GM21619 (cell line): ENCODE results near the gene ATP7A.
"Not testable (repeated sequence)": the region's sequence is repeated elsewhere in the genome, so short reads cannot be mapped to it uniquely, and the experiment has no call there.

ENCODE experiments used
- ATAC-seq: cut with Tn5 transposase; IDR thresholded peaks from one replicate; pipeline ENCODE4 v1.9.1; 2021; ENCODE audit not compliant: unreplicated experiment

The ATP7A gene

DNA sequence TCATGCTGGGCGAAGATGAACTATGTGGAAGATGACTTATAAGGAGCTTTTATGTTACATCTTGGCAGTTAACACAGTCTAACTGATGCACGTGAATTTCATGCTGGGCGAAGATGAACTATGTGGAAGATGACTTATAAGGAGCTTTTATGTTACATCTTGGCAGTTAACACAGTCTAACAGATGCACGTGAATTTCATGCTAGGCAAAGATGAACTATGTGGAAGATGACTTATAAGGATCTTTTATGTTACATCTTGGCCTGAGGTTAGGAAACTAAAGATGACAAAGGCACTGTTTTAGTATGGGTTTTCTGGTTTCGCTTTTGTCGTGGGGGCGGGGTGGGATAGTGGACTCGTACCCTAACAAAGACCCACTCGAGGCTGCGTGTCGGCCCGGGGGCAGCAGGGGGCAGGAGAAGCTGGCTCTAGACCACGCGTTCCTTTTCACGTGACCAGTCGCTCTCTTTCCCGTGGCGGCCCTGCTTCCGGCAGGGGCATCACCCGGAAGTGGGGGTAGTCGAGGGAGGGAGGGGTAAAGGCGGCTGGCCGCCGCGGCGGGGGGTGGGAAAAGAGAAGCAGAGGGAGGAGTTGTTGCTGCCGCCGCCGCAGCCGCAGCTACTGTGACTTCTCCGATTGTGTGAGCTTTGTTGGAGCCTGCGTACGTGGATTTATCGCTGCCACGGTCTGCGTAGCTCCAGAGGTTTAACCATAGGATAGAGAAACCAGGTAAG is at the start of gene ATP7A:
TSS of gene ATP7A (plus strand) at position 586 of the 733 bp plus-strand sequence. CDS start 60,949 bp downstream, outside the sequence.
- peak; percentile 91 for ATAC-seq

DNA sequence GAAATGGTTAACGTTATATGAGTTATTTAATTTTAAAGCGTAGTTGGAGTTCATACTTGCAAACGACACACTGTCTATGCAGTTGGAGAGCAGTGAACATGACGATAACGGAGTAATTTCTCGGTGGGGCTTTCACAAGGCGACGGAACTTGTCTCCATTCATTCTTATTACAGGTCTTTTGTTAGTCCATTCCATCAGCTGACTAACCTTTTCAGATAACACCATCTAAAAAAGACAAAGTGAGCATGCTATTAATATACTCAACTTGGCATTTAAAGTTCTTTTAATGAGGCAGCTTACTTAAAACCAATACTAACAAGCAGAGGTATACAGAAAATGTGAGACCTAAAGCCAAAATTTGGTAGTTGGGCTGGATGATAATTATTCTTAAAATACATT is 35.1 kb upstream of the ATP7A start:
- ATAC-seq: no peak

DNA sequence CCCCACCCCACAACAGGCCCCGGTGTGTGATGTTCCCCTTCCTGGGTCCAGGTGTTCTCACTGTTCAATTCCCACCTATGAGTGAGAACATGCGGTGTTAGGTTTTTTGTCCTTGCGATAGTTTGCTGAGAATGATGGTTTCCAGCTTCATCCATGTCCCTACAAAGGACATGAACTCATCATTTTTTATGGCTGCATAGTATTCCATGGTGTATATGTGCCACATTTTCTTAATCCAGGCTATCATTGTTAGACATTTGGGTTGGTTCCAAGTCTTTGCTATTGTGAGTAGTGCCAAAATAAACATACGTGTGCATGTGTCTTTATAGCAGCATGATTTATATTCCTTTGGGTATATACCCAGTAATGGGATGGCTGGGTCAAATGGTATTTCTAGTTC is 29.1 kb upstream of the ATP7A start:
- not testable (repeated sequence) for ATAC-seq

DNA sequence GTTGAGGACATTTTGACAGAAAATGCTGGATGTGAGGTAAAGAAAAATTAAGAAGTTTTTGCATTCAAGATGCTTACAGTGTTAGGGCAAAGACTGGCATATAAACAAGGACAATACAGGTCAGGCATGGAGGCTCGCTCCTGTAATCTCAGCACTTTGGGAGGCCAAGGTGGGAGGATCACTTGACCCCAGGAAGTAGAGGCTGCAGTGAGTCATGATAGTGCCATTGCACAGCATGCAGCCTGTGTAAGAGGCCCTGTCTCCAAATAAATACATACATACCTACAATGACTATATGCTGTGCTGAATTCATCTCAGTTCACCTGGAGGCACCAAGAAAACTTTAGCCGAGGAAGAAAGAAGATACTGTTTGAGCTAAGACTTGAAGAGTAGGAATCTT is 17.6 kb upstream of the ATP7A start:
- no peak for ATAC-seq

DNA sequence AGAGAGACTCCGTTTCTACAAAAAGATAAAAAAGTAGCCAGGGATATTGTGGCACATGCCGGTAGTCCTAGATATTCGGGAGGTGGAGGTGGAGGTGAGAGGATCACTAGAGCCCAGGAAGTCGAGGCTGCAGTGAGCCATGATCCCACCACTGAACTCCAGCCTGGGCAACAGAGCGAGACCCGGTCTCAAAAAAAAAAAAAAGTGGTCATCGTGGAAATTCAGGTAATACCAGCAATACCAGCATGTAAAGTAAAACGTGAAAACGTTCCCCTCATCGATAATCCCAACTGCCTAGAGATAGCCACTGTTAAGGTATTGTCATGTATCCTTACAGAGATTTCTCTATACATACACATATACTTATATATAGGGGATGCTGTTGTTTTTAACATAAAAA is 16.8 kb upstream of the ATP7A start:
- no peak for ATAC-seq

DNA sequence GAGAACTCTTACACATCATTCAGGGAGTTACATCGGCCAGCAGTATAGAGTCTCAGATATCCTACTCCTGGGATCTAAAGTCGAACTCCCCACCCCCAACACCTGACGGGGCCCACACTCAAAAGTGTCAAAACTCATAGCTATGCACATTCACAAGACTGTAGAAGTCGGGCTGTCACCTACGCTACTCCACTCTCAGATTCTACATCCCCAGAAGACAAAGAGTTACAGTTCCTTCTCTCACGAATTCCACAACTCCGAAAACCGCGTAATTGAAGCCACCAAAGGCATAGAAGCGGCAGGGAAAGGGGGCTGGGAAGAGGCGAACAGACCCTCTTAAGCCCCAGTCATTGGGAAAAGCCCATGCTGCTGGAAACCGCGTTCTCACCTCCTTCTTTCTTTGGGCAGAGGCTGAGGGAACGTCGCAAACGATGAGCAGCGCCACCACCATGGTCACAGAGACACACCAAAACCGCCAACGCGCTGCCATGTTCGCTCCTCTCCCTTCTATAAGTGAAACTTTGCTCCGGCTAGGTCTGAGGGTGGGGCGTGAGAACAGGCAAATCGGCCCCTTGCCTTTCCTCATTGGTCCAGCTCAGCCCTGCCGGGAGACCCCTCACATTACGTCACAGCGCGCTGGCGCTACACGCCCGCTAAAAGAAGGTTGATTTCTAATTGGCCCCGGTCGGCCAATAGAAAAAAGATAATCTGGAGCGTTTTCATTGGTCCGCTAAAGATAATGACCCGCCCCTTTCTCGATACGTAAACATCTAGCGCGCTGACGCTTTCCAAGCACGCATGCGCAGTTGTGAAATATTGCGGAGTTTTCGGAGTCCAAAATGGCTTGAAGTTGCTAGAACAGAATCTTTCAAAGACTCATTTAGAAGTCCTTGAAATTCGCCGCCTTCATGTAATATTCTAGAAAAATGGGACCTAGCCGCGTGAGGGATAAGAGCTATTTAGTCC is 15.3 kb upstream of the ATP7A start, which contains the start of gene MAGT1:
TSS of gene MAGT1 (minus strand) at position 515 of the 966 bp plus-strand sequence. CDS start at position 490, 25 bp downstream.
- peak; percentile 91 for ATAC-seq

DNA sequence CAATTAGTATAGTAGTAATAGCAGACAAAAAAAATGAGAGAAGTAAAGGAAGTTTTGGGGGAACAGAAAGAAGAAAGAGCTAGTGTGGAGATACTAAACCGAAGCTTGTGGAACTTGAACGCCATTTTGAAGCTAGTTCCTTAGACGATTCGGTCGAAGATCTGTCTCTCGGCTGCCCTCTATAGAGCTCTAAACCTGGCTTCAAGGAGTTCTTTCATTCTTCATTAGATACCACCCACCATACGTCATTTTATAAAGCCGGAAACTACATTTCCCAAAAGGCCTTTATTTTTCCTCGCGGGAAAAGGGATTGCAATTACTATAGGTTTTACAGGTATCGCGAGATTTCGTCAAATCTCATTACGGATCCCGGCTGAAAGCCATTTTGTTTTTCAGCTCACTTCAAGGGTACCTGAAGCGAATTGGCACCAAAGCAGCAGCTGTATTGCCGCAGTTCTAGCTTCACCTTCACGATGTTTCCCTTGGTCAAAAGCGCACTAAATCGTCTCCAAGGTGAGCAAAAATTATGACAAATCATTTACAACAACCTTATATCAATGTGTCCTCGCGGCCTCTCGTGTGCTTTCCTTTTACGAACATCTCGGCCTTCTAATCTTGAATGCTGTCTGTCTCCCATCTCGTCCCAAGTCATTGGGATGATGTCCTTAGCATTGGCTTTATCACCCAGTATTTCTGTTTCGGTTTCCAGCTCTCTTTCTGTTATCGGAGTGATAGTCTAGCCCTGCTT is 11.2 kb upstream of the ATP7A start, which contains the start of gene COX7B:
TSS of gene COX7B (plus strand) at position 388 of the 748 bp plus-strand sequence. CDS start at position 474, 86 bp downstream.
- peak; percentile 54 for ATAC-seq

DNA sequence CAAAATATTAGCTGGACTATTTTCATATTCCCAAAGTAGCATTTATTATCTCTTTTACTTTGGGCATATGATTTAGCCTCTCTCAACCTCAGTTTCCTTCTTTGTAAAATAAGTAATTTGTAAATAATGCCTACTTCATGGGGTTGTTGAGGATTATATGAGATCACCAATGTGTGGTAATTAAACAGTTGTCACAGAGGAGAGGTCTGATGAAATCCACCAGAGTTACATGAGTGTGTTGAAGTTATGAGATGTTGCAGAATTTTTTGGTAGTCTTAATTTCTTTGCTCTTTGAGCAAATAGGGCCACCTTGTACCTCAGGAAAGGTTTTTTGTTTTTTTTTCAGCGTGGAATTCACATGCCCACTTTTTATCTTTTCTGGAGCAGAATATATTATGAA is 9.8 kb upstream of the ATP7A start:
- ATAC-seq: no peak

DNA sequence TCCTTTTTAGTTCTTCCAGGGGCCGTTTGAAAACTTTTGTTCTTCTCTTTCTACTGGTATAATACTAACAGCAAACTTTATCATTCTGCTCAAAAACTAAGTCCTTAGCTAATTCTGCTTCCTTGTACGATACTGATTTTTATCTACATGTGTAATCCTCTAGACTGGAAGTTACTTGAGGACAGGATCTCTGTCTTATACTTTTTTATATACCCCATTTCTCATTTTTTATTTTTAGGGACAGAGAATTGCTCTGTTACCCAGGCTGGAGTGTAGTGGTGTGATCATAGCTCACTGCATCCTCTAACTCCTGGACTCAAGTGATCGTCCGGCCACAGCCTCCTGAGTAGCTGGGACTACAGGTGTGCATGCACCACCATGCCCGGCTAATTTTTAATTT is 9.0 kb upstream of the ATP7A start:
- no peak for ATAC-seq

DNA sequence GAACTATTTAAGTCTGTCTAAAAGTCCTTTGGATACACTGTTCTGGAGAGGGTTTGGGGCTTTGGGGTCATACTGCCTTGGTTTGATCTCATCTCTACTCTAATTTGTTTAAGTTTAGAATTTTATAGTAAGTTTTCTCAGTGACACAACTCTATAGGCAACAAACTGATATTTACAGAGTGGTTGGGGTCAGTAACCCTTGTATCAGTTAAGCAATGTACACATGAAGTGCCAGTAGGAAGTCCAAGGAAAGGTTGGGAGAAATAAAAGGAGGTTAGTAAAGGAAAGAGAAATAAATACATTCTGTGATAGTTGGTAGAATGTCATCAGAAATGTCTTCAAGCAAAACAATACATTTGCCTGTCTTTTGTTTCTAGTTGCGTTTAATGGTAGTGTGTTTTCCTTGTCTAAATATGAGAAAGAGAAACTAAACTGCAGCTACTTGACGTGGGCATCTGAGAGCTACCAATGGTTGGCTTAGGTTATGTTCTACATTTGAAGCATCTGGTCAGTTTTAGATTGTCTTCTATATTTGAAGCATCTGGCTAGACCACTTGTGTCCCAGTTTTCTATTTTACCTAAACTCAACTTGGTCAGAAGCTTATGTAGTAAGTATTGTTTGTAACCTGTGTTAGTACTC is 6.9 kb downstream of the ATP7A start:
- no peak for ATAC-seq

DNA sequence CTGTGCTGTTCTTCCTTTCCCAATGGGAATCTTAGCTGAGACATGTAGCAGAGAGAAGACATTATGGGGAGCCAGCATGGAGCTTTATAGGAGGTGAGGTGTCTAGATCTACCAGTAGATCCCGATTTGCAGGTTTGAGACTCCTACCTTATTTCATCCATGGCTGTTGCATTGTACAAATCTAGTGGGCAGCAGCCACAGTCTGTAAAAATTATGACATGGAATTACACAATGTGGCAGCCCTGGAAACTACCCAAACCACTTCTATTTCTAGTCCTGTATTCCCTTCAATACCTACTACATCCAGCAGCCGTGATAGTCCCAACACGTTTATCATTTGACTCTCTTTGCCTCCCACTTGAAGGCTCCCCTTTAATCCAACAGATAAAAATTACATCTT is 8.1 kb downstream of the ATP7A start:
- no peak for ATAC-seq

DNA sequence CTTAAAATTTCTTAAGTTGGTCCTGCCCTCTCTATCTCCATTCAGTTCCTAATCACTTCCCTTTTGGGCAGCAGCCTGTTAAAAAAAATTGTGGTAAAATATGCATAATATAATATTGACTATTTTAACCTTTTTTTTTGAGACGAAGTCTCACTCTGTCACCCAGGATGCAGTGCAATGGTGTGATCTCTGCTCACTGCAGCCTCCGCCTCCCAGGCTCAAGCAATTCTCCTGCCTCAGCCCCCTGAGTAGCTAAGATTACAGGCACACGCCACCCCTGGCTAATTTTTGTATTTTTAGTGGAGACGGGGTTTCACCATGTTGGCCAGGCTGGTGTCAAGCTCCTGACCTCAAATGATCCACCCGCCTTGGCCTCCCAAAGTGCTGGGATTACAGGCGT is 8.9 kb downstream of the ATP7A start:
- not testable (repeated sequence) for ATAC-seq

DNA sequence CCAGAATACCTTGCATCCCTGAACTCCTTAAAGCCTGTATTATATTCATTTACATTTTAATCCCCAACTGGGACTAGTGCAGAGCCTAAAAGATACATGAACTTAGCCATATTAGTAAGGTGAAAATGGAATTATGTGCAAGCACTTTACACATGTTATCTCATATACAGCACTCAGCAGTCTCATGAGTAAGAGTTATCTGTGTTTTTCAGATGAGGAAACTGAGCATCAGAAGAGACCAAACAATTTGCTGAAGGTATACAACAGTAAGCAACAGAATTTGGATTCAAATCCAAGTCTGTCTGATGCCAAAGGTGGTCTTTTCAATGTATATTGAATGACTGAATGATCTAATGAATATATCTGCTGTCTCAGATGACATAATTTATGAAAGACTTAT is 12.3 kb downstream of the ATP7A start:
- ATAC-seq: no peak

DNA sequence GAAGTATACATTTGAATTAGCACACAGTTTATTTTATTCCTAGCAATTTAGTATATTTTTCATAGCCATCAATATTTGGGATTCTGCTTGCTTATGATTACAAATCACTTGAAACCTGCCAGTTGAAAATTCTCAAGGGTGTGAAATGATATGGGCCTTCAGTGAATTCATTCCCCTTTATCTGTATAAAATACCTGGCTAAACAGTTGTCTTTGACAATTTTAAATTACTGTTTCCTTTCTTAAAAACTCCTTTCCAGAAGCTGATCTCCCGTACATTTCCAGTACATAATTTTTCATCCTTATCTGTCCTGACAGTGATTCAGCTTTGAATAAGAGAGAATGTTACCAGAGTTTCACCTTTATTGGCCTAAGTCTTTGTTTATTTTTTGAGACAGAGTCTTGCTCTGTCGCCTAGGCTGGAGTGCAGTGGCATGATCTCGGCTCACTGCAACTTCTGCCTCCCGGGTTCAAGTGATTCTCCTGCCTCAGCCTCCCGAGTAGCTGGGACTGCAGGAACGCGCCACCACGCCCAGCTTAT is 13.9 kb downstream of the ATP7A start:
- ATAC-seq: no peak

DNA sequence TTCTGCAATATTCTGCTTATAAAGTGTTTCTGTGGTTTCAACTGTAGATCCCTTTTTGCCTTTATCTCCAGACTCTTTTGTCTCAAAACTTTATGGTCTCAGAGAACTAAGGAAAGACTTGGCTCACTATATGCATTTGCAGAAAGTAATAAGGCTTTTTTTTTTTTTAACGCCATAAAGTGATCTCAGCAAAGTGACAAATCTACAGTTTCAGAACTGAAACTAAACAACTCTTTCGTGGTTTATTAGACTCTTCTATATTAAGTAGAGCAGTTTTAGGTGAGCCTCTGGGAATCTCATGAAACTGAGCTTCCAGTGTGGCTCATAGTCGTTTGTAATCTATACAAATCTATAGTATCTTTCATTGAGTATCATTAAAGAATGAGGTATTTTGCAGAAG is 15.3 kb downstream of the ATP7A start:
- no peak for ATAC-seq

DNA sequence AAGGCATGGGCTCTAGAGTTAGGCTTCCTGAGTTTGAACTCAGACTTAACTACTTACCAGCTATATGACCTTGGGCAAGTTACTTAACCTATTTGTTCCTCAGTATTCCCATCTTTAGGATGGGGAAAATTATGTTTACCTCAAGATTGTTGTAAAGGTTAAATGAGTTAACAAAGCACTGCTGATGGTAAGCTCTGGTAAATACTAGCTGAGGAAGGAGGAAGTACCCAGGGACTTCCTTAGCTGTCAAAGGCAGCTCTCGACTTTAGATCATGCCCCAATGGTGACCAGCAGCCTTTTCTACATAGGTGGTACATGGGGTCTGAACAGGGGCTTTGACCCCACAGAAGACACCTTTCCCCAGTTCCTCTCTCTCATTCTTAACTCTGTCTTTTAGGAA is 20.1 kb downstream of the ATP7A start:
- ATAC-seq: no peak

DNA sequence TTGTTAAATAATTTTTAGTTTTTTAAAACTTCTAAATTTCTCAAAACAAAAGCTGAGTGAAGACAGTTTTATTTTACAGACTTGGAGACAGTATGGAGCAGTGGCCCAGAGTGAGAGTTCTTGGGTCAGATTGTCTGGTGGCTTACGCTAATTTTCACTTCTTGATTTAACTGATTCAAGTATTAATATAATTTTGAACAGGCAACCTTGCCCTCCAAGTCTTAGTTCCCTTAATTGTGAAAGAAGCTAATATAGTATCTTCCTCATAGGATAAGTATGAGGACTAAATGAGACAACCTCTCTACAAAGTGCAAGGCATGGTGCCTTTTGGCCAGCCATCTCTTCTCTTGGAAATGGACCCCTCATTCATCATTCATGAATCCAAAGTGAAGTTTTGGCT is 25.4 kb downstream of the ATP7A start:
- no peak for ATAC-seq

DNA sequence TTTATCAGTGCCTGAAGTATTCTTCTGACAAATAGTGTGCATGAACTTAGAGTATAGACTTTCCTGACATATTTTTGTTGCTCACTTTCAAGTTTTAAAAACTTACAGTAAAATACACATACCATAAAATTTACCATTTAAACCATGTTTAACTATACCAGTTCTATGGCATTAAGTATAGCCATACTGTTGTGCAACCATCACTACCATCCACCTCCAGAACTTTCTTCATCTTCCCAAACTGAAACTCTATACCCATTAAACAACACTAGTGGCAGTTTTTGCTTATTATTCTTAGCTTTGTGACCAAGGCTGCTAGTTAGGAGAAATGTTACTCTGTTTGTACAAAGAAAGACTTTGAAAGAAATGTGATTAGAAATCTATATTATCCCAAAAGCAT is 25.8 kb downstream of the ATP7A start:
- no peak for ATAC-seq

DNA sequence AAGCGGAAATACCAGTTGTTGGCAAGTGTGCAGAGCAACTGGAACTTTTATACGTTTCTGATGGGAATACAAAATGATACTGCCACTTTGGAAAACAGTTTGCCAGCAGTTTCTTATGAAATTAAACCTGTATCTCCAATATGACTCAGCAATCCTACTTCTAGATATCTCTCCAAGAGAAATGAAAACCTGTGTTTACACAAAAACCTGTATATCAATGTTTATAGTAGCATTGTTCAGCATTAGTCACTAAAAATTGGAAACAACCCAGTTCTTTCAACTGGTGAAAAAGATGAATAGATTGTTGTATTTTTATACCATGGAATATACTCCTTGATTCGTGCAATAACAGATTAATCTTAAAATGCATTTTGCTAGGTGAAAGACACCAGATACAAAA is 26.8 kb downstream of the ATP7A start:
- ATAC-seq: no peak

DNA sequence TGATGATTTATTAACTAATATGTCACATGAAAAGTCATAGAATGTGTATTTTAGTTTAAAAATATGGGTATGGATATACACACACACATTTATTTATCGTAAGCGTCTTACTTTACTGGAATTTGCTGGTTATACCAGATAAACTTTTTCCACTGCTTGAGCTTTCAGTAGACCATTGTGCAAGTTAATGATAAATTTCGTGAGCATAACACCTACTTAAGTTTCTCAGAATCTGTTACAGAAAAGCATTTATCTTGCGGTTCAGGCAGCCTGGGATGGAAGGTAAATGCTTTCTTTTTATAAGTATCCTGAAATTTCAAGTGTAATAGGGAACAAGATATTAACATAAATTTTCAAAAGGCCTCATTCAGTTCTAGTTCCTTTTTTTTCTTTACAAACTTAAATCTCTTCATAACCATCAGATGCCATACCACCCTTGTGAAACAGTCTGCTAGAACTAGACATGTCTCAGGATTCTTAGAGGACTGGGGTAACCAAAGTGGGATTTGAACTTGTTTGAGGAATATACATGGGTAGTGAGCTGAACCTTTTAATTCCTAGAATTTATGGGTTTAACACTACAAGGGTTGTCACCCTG is 27.7 kb downstream of the ATP7A start:
- no peak for ATAC-seq
